HepG2 (cell line): ENCODE data around the gene MYL6.

ENCODE experiments used
- BRCA1 ChIP-seq: sonication (generic); formaldehyde crosslinking; IDR thresholded peaks from 2 replicates; pipeline ENCODE4 v1.4.0; 2020; ENCODE audit warnings: missing genetic modification reagents
- CEBPZ ChIP-seq: IDR thresholded peaks from 2 replicates; pipeline ENCODE4 v1.6.1; 2012; ENCODE audit warnings: low read length, improper control_type of control experiment
- ISL2 ChIP-seq: sonication (generic); formaldehyde crosslinking; IDR thresholded peaks from 2 replicates; pipeline ENCODE4 v1.5.0; 2020; ENCODE audit warnings: missing genetic modification reagents
- MLX ChIP-seq: IDR thresholded peaks from 2 replicates; pipeline ENCODE4 v1.6.1; 2016
- POLR2A ChIP-seq, 2 experiments: IDR thresholded peaks; 2 replicates each; pipeline ENCODE4 v1.6.1; 2011; ENCODE audit warnings: low read depth in 2 of 2, low read length in 2 of 2, mild to moderate bottlenecking in 1 of 2, moderate library complexity in 1 of 2; ENCODE audit not compliant: insufficient read depth in 1 of 2
- SRSF1 ChIP-seq: fragments of 200-400 bp; formaldehyde crosslinking; optimal IDR thresholded peaks from 2 replicates; pipeline ENCODE3; 2017; ENCODE audit warnings: mild to moderate bottlenecking, low read depth, low read length, moderate library complexity
- ZNF143 ChIP-seq: sonication (generic); formaldehyde crosslinking; IDR thresholded peaks from 2 replicates; pipeline ENCODE4 v1.4.0; 2020; ENCODE audit warnings: missing genetic modification reagents
- ZNF326 ChIP-seq: sonication (generic); formaldehyde crosslinking; IDR thresholded peaks from 2 replicates; pipeline ENCODE4 v1.4.0; 2020; ENCODE audit warnings: missing genetic modification reagents, borderline replicate concordance

GRCh38 chr12:56188778-56189098 is 30.6 kb downstream of the MYL6 start:
- TF ChIP-seq MLX (CRISPR knock-in tag) (no peak), POLR2A (IDR thresholded peaks at IDR 0.05; ENCODE audit: insufficient read depth in 1 of 2, low read depth in 2 of 2, low read length in 2 of 2) (no peak), ISL2 (CRISPR knock-in tag) (no peak), ZNF326 (CRISPR knock-in tag) (no peak), BRCA1 (CRISPR knock-in tag) (no peak), CEBPZ (no peak), ZNF143 (no peak), SRSF1 (no peak)
